HG03103 (cell line): ENCODE measurements around the gene MALSU1.

ENCODE experiments used
- ATAC-seq: cut with Tn5 transposase; IDR thresholded peaks from one replicate; pipeline ENCODE4 v1.9.1; 2021; ENCODE audit warnings: low read depth; ENCODE audit not compliant: unreplicated experiment

The MALSU1 gene

DNA sequence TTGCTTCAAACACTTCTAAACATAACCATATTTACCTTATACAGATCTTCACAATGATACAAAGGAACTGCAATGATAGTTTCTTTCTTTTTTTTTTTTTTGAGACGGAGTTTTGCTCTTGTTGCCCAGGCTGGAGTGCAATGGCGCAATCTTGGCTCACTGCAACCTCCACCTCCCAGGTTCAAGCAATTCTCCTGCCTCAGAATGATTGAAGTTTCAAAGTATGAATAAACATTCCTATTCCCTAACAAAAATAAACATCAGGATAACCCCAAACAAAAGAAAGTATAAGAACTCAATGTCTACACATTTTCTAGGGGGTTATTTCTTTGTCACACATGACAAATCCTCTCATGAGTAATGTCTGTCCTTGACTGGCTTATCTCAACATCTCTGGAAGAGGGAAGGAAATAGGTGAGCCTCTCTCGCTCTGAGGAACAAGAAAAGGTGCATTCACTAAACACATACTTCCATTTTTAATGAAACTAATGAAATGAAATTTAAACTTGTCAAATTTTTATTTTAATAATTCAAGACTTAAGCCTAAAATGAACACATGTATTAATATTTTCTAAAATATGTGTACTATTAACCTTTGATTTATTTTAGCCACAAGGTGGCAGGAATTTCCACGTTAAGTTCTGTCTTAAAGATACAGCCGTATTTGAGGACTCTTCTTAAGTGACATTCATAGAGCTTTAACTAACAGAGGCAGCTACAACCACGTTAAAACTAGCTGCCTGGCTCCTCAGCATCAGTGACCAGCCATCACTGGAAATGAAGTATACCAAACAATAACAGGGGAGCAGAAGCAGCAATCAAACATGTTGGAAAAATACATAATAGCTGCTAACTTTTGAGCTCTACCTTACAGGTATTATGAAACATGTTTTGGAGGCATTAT lies 58.3 kb downstream of the MALSU1 start:
- ATAC-seq = no peak

DNA sequence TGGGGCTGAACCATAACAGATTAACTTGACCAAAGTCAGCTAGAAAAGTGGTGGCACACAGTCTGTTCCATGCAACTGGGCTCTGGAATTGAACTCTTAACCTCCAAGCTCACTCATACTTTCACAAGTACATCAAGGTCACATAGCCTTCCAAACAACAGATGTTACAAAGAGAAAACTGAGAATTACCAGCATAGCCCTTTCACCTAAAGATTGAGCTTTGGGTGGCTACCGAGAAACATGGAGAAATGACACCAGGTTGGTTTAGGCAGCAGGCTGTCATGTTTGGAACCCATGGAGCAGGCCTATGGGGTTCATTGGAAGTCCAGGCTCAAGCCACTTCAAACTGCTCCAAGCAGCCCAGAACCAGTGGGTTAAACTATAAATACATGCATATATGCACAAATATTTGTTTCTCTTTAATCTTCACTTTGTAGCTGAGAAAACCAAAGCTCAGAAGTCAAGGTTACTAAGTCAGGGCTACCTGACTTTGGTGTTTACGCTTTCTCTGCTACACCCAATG lies 59.1 kb downstream of the MALSU1 start:
- ATAC-seq = no peak
